Panc1 (cell line): ENCODE data around the gene APOOL.

Source experiments
- CTCF ChIP-seq: fragments of 450-650 bp; IDR thresholded peaks from 2 replicates; pipeline ENCODE4 v1.5.1; 2017; ENCODE audit warnings: mild to moderate bottlenecking
- POLR2AphosphoS5 ChIP-seq: IDR thresholded peaks from 2 replicates; pipeline ENCODE4 v1.6.1; 2012; ENCODE audit warnings: mild to moderate bottlenecking, low read depth, low read length, moderate library complexity
- REST ChIP-seq, 2 experiments: IDR thresholded peaks; 2 replicates each; pipeline ENCODE4 v1.6.1; 2011 to 2012; ENCODE audit warnings: low read depth in 2 of 2, control low read depth in 1 of 2, low read length in 1 of 2, mild to moderate bottlenecking in 1 of 2, moderate library complexity in 1 of 2; ENCODE audit not compliant: insufficient read depth in 1 of 2

- no peak for TF ChIP-seq CTCF
- TF ChIP-seq REST (IDR thresholded peaks at IDR 0.05; ENCODE audit: insufficient read depth in 1 of 2, low read depth in 2 of 2, low read length in 1 of 2), result no peak
- TF ChIP-seq POLR2AphosphoS5, result no peak
Observed at GRCh38 chrX:85108165-85108564, 104.5 kb downstream of the APOOL start.
